HuH-7 (cell line): ENCODE measurements around the gene SPDYE6.
"Not testable (repeated sequence)": the region's sequence is repeated elsewhere in the genome, so short reads cannot be mapped to it uniquely, and the experiment has no call there.

Experiments used
- DNase-seq: peaks from one replicate; pipeline ENCODE4 v3.0.0; 2011; ENCODE audit warnings: low spot score

SPDYE6 gene

DNA sequence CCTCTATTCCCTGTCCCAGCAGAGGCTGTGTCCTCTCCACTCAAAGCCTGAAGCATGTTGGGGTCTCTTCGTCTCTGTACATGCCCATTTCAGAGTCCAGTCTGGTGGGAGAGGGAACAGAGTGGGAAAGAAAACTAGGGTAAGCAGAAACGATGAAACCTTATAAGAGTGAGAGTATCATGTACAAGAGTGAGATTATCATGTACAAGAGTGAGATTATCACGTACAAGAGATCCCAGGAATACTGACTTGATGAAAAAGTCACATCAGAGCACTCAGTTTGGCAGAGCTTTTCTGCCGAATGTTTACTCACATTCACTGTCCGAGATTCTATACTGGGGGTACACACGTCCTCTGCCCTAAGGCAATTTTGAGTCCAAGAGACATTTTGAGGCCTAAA is at the start of gene SPDYE6:
Gene SPDYE6 (minus strand): TSS at position 101 of the 400 bp plus-strand sequence. CDS start 421 bp downstream, outside the sequence.
- DNase-seq: not testable (repeated sequence)

DNA sequence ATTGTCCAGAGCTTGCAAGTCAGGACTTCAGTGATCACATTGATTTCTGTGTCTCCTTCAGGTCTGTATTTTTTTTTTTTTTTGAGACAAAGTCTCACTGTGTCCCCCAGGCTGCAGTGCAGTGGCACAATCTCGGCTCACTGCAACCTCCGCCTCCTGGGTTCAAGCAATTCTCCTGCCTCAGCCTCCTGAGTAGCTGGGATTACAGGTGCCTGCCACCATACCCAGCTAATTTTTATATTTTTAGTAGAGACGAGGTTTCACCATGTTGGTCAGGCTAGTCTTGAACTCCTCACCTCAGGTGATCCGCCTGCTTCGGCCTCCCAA is 48.6 kb upstream of the SPDYE6 start:
- DNase-seq: not testable (repeated sequence)

GRCh38 chr7:102404005-102404861 is 48.0 kb upstream of the SPDYE6 start:
- peak; percentile 85 for DNase-seq

DNA sequence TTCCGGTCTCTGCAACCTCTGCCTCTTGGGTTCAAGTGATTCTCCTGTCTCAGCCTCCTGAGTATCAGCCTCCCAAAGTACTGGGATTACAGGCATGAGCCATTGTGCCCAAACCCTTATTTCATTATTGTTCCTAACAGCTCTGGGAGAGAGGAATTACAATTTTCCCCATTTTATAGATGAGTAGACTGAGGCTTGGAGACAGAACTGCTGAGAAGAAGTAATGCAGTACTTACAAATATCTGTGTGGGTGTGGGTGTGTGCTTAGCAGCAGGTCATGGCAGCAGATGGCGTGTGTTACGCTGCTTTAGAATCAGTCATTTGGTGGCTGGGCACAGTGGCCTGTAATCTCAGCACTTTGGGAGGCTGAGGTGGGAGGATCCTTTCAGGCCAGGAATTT is 47.3 kb upstream of the SPDYE6 start:
- DNase-seq: no peak

DNA sequence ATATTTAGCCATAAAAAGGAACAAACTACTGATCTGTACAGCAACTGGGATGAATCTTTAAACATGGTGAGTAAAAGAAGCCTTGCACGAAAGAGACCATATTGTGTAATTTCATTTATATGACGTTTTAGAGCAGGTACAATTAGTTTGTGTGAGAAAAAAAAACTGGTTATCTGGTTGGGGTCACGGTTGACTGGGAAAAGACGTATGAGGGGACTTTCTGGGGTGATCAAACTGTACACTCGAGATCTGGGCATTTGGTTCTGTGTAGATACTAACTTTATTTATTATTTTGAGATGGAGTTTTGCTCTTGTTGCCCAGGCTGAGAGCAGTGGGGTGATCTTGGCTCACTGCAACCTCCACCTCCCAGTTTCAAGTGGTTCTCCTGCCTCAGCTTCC is 44.1 kb upstream of the SPDYE6 start:
- no peak for DNase-seq

DNA sequence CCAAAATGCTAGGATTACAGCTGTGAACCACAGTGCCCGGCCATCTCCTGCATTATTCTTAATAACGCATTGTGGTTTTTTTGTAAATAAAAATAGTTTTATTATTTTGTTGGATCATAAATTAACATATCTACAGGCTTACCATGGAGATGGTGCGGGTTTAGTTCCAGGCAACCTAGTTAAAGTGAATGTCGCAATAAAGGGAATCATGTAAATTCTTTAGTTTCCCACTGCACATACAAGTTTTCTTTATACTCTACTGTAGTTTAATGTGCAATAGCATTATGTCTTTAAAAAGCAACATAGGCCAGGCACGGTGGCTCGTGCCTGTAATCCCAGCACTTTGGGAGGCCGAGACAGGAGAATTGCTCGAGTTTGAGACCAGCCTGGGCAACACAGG is 42.3 kb upstream of the SPDYE6 start:
- DNase-seq: no peak

DNA sequence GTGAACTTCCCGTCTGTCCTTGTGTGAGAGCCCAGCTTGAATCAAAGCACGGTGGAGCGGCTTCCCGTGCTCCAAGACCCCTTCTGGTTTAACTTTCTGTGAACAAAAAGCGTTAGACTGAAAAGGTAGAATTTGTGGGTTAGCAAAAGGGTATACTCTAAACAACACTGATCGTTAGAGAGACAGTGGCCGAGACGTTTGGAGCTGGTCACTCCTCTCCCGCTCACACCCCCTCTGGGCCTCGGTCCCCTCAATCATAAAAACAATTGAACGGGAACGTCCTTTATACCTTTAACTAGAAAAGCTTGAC is 40.4 kb upstream of the SPDYE6 start:
- DNase-seq: no peak

GRCh38 chr7:102395873-102396709 is 39.8 kb upstream of the SPDYE6 start, which contains the start of gene PRKRIP1:
TSS of gene PRKRIP1 (plus strand) at chr7:102396363. CDS start at chr7:102396412, 49 bp downstream.
- DNase-seq: peak; percentile 86

DNA sequence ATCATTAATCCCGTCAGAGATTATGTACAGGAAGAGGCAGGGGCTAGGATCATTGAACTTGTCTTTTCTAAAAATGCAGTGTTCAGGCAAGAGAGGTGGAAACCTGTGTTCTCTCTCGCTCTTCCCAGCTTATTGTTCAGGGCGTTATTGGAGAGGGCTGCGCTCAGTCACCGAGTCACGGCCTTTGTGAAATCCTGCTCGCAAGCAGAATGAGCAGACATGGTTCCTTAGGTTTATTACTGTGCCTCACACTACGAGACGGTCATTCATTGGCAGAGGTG is 39.3 kb upstream of the SPDYE6 start:
- DNase-seq: no peak

- DNase-seq: no peak
These were observed 37.2 kb upstream of the SPDYE6 start for GRCh38 chr7:102393467-102393866.

GRCh38 chr7:102392330-102392729 is 36.1 kb upstream of the SPDYE6 start:
- DNase-seq: no peak

DNA sequence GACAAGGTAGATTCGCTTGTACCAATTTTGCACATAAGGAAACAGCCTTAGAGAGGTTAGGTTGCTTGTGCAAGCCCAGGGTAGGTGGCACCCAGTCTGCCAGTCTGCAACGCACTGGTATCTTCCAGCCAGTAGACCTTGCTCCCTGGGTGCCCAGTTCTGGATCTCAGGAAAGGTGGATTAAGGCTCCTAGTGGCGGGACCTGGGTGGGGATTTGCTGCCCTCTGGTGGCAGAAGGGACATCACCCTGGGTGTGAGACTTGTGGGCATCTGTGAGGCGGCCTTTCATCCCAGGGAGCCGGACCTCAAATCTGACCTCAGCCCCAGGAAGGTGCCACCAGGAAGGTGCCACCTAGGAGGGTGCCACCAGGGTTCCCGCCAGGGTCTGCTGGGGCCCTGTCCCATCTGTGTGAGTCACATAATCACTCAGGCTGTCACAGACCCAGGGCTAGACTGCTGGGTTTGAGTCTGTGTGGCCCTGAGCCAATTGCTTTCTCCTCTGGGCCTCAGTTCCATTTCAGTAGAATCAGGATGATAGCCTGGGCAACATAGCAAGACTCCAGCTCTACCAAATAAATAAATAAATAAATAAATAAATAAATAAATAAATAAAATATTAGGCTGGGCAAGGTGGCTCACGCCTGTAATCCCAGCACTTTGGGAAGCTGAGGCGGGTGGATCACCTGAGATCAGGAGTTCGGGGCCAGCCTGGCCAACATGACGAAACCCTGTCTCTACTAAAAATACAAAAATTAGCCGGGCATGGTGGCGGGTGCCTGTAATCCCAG is 34.6 kb upstream of the SPDYE6 start:
- peak; percentile 88 for DNase-seq

DNA sequence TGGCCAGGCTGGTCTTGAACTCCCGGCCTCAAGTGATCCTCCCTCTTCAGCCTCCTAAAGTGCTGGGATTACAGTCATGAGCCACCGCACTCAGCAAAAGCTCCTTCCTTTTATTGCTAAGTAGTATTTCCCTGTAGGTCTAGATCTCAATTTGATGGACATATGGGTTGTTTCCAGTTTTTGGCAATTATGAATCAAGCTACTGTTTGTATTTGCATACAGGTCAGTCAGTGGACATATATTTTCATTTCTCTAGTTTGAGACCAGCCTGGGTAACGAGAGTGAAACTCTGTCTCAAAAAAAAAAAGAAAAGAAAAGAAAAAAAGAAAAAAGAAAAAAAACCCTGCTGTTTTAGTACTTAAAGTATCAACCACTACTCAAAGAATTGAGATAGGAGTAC is 33.6 kb upstream of the SPDYE6 start:
- DNase-seq: no peak

- no peak for DNase-seq
These were observed 30.8 kb upstream of the SPDYE6 start for GRCh38 chr7:102387064-102387463.

DNA sequence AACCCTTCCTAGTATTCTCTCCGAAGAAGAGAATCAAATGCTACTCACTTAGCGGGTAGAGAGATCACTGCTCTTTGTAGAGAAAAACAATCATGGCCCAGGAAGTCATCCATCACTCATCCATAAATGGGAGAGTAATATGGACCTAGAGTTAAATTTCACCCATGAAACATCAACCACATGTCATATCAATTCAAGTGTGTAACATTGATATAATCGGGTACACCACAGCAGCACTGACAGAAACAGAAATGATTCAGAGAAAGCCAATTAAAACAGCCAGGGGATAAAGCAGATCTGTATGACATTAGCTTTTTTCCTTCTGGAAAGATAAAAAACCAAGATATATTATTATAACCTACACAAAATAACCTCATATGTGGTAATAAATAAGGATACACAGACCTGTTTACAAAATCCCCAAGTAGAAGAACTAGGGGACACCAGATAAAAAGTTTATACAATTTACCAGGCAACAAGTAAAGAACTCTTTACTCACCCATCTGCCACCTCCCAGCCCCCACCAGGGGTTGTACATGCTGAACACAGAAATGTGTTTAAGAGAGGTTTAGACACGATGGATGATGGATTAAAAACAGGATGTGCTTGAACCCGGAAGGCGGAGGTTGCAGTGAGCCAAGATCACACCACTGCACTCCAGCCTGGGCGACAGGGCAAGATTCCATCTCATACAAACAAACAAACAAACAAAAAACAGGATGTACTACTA is 25.6 kb upstream of the SPDYE6 start:
- not testable (repeated sequence) for DNase-seq

DNA sequence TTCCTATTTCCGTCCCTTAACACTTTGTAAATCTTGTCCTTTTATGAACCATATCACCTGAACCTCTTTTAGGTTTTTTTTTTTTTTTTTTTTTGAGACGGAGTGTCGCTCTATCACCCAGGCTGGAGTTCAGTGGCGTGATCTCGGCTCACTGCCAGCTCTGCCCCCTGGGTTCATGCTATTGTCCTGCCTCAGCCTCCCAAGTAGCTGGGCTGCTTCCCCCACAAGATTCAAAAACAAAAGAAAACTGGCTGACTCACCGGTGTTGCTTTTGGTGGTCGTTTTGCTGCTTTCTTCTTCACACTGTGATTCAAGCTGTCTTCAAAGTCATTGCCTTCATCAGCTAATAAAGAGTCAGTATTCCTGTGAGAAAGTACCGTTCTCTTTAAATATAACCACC is 24.6 kb upstream of the SPDYE6 start:
- not testable (repeated sequence) for DNase-seq

DNA sequence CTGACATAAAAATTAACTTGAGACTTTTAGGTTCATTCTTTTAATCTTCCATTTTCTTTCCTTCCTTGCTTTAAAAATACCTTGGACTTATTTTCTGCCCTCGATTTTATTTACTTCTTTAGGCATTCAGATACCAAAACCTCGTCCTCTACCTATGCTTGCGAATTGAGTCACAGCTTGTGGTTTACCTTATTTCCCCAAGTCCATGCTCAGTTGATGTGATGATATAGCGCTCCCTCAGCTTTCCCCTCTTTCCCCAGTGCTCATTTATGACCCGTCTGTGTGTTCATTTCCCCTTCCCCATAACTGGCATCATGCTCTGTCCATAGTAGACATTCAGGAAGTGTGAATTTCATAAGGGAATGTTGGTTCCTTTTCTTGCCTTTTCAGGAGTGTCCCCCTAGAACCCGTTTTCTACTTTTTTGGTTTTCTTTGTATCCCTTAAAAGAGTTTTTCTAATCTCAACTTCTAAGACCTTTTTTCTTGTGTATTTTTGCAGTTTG is 20.8 kb upstream of the SPDYE6 start:
- no peak for DNase-seq

DNA sequence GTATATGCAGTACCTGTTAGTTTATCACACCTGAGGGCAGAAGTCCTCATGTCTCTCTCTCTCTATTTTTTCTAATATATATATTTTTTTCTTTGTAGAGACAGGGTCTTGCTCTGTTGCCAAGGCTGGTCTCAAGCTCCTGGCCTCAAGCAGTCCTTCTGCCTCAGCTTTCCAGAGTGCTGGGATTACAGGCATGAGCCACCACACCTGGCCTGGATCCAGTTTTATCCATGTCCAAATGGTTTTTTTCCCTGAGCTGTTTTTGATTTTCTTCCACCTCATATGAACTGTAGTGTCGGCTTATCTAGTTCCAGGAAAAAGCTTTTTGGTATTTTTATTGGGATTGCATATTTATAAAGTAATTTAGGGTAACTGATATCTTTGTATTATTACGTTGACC is 16.6 kb upstream of the SPDYE6 start:
- DNase-seq: not testable (repeated sequence)

GRCh38 chr7:102370038-102370437 is 13.8 kb upstream of the SPDYE6 start:
- DNase-seq: not testable (repeated sequence)

DNA sequence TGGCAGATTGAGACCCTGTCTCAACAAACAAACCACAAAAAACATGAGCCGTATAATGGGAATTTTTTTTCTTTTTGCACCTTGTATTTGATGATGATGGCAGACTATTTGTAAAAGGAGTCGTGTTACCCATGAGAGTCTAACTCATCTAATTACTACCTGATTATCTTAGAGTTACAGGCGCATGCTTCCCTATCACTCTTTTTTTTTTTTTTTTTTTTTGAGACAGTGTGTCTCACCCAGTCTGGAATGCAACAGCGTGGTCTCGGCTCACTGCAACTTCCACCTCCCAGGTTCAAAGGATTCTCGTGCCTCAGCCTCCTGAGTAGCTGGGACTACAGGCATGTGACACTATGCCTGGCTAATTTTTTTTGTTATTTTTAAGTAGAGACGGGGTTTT is 9.1 kb upstream of the SPDYE6 start:
- not testable (repeated sequence) for DNase-seq

GRCh38 chr7:102364394-102364886 is 8.2 kb upstream of the SPDYE6 start:
- DNase-seq: not testable (repeated sequence)
